GM12874 (cell line): ENCODE results near the gene KANK2.

Source experiments
- CTCF ChIP-seq: IDR thresholded peaks from 2 replicates; pipeline ENCODE4 v1.5.1; 2011; ENCODE audit warnings: low read depth, mild to moderate bottlenecking, control low read depth, low read length, moderate library complexity; ENCODE audit not compliant: insufficient read depth

Gene KANK2

GRCh38 chr19:11200015-11200574 is 2.8 kb upstream of the KANK2 start:
- TF ChIP-seq CTCF: no peak

- TF ChIP-seq CTCF: no peak
These were observed 2.2 kb upstream of the KANK2 start for GRCh38 chr19:11199517-11199916.

- TF ChIP-seq CTCF: no peak
These were observed 1.6 kb upstream of the KANK2 start for GRCh38 chr19:11198769-11199424.

- no peak for TF ChIP-seq CTCF
These were observed 810 bp upstream of the KANK2 start for GRCh38 chr19:11198175-11198534.

- no peak for TF ChIP-seq CTCF
These were observed 698 bp downstream of the KANK2 start for GRCh38 chr19:11196406-11197287.

- TF ChIP-seq CTCF: no peak
These were observed 1.7 kb downstream of the KANK2 start for GRCh38 chr19:11195681-11196080.
